HG02885 (cell line): ENCODE results near the gene SMPD1.

Experiments used
- ATAC-seq: cut with Tn5 transposase; IDR thresholded peaks from one replicate; pipeline ENCODE4 v1.9.1; 2021; ENCODE audit warnings: mild to moderate bottlenecking; ENCODE audit not compliant: unreplicated experiment, poor library complexity

Gene SMPD1

GRCh38 chr11:6389905-6390717 lies at the start of gene SMPD1:
SMPD1 (plus strand) TSS chr11:6390474; CDS start chr11:6390599, 125 bp downstream.
- peak; percentile 97 for ATAC-seq

- ATAC-seq, result no peak
Measured at GRCh38 chr11:6345366-6345765, 44.9 kb upstream of the SMPD1 start.

GRCh38 chr11:6350043-6350442 lies 40.2 kb upstream of the SMPD1 start:
- ATAC-seq, result no peak

GRCh38 chr11:6350486-6350885 lies 39.8 kb upstream of the SMPD1 start:
- no peak for ATAC-seq

GRCh38 chr11:6351782-6352382 lies 38.4 kb upstream of the SMPD1 start:
- no peak for ATAC-seq

- peak; percentile 84 for ATAC-seq
Measured at GRCh38 chr11:6353367-6353987, 36.8 kb upstream of the SMPD1 start.

- ATAC-seq, result no peak
Measured at GRCh38 chr11:6354651-6355485, 35.4 kb upstream of the SMPD1 start.

GRCh38 chr11:6356503-6357055 lies 33.7 kb upstream of the SMPD1 start:
- ATAC-seq, result no peak

GRCh38 chr11:6357222-6357621 lies 33.1 kb upstream of the SMPD1 start:
- peak; percentile 58 for ATAC-seq

GRCh38 chr11:6360183-6360582 lies 30.1 kb upstream of the SMPD1 start:
- no peak for ATAC-seq

GRCh38 chr11:6362185-6362872 lies 27.9 kb upstream of the SMPD1 start:
- no peak for ATAC-seq

- ATAC-seq, result peak; percentile 98
Measured at GRCh38 chr11:6362873-6363678, 27.2 kb upstream of the SMPD1 start.

- no peak for ATAC-seq
Measured at GRCh38 chr11:6365659-6366058, 24.6 kb upstream of the SMPD1 start.

- ATAC-seq, result no peak
Measured at GRCh38 chr11:6371825-6372224, 18.4 kb upstream of the SMPD1 start.

- ATAC-seq, result peak; percentile 53
Measured at GRCh38 chr11:6377902-6378639, 12.2 kb upstream of the SMPD1 start.

GRCh38 chr11:6378640-6378989 lies 11.7 kb upstream of the SMPD1 start:
- no peak for ATAC-seq

GRCh38 chr11:6385046-6385777 lies 5.1 kb upstream of the SMPD1 start:
- ATAC-seq, result no peak
